22Rv1 (cell line): ENCODE measurements around the gene HADH.

Experiments used
- H3K27ac ChIP-seq: fragments of 450-650 bp; 2 replicates; pipeline ENCODE4 v1.5.1; 2017
- CTCF ChIP-seq: fragments of 450-650 bp; IDR thresholded peaks from 2 replicates; pipeline ENCODE4 v1.5.1; 2017; ENCODE audit warnings: mild to moderate bottlenecking
- ZFX ChIP-seq: fragments of 450-650 bp; IDR thresholded peaks from 2 replicates; pipeline ENCODE4 v1.6.1; 2017; ENCODE audit warnings: antibody characterized with exemption, borderline replicate concordance

HADH gene

GRCh38 chr4:107996949-107997788, 7.5 kb downstream of the HADH start:
- TF ChIP-seq CTCF (no peak), ZFX (no peak)
- no peak overlapping the region for H3K27ac ChIP-seq

DNA sequence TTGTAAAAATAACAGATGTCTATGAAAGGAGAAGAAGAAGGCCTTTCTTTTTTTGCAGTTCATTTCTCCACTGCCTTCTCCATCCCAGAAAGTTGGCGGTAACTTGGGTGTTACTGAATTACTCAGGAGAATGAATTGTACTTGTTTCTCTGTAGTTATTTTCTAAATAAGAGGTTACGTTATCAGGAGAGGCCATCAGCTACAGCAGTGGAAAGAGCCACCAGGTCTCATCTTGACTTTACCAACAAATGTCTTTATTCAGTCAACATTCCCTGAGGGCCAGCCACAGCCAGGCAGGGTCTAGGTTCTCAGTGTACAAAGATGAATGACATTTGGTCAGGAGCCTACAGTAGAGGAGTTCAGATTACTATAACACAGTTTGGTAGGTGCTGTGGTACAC, 8.1 kb downstream of the HADH start:
- TF ChIP-seq ZFX (no peak), CTCF (no peak)
- no peak overlapping the region for H3K27ac ChIP-seq

DNA sequence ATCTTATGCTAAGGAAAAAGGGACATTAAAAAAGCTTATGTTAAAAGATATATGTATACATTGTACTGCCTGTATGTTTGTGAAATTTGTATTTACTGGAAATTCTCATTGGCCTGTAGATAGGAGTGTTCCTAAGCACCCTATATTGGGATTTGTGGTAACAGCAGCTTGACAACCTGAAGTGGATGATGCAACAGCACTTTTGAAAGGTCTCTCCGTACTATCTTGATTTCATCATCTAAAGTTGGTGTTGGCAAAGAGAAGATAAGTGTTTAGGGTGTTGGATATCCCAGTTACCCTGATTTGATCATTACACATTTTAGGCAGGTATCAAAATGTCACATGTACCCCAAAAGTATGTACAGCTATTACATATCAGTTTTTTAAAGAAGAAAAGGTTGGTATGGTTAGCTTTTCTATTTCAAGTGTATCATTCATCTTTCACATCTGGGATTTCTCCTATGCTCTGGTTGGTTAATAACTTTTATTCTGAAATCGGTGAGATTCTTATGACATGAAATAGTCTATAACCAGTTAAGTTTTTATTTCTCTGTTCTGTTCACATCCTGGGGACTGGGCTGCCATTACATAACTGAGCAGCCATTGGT, 10.3 kb downstream of the HADH start:
- H3K27ac ChIP-seq = no peak overlapping the region
- TF ChIP-seq CTCF (no peak), ZFX (no peak)

DNA sequence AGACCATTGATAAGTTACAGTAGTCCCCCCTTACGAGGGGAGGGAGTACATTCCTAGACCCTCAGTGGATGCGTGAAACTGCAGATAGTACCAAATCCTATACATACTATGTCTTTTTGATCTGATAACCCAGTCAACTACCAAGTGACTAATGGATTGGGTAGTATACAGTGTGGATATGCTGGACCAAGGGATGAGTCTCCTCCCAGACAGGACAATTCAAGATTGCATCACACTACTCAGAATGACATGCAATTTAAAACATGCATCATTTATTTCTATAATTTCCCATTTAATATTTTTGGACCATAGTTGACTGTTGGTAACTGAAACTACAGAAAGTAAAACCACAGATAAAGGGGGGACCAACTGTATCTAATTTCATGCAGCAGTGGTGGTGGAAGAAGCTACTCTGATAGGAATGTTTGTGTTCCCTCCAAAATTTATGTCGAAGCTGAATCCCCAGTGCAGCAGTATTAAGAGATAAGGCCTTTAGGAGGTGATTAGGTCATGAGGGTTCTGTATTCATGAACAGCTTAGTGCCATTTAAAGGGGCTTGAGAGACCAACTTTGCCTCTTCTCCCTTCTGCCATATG, 11.9 kb downstream of the HADH start:
- TF ChIP-seq CTCF (no peak), ZFX (no peak)
- H3K27ac ChIP-seq = no peak overlapping the region

GRCh38 chr4:108003982-108004515, 14.4 kb downstream of the HADH start:
- TF ChIP-seq CTCF (no peak), ZFX (no peak)
- H3K27ac ChIP-seq = no peak overlapping the region

DNA sequence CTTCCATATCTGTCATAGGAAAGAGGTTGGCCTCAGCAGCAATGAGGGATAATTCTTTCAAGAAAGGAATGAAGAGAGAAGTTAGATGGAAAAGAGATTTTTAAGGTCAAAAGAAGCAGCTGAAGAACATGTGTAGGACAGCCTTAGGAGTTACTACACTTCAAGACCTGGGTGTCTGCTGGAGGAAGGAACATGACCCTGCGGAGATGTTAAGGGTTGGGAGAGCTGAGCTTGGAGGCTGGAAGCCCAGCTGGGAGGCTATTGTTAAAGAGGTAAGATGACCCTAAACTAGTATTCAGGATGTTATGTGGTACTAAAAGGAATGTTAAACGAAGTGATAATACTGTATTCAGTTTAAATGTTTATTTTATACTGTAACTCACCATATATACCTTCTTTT, 15.0 kb downstream of the HADH start:
- TF ChIP-seq ZFX = no peak
- no peak for TF ChIP-seq CTCF
- H3K27ac ChIP-seq = no peak overlapping the region
